Measurements from ENCODE around the gene ATP2C2.
A peak's percentile ranks its signal among the peaks of the same experiment; 100 is the strongest.

The ATP2C2 gene

DNA sequence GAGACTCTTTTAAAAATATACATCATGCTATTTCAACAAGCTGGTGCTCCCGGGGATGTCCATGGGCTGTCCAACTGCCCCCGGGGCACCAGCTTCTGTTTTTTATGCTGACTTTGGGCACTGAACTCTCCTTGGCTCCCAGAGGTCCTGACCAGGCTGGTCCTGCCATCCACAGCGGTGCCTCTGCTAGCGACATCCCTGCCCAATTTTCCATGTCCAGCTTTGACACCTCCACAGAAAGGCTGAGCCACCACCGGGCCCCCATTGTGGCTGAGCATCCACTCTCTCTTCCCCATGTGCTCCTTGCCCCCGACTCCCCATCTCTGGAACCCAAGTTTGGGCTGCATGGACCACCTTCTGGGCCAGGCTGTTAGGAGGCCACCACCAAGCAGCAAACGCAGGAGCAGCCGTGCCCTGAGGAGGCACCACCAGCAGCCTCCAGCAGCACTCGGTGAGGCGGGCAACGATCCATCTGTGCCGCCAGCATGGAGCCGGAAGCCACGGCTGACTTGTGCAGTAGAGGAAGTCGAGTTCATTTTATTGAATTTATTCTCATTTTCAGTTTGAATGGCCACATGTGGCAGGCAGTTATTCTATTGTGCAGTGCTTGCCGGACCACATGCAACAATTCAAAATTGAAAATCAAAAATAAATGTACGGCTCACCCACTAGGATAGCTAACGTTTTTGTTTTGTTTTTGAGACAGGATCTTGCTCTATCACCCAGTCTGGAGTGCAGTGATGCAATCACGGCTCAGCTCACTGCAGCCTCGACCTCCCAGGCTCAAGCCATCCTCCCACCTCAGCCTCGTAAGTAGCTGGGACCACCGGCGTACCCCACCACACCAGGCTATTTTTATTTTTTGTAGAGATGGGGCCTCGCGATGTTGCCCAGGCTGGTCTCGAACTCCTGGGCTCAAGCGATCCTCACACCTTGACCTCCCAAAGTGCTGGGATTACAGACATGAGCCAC is 139.0 kb downstream of the ATP2C2 start:
- Histone ChIP-seq H3K27ac (no peak overlapping the region), H4K20me1 (ENCODE audit: insufficient read depth) (no peaks in the 10 kb centered on the region), H3K27me3 (ENCODE audit: insufficient read depth, low read depth) (no peaks in the 10 kb centered on the region), H3K4me3 (IDR thresholded peaks at IDR 0.05; ENCODE audit: insufficient read depth, low read depth, low read length) (no peak overlapping the region), H2AFZ (ENCODE audit: low read depth) (no peak overlapping the region), H3K79me2 (ENCODE audit: insufficient read depth, low read depth) (no peaks in the 10 kb centered on the region), H3K4me2 (peak overlapping the region; percentile 19; the same call in 1 of the 2 replicates), H3K4me1 (ENCODE audit: low read depth, poor library complexity, severe bottlenecking) (peaks cover 25% of the 10 kb centered on the region), H3K9ac (no peak overlapping the region), H3K36me3 (ENCODE audit: insufficient read depth) (no peaks in the 10 kb centered on the region)
- TF ChIP-seq, protein P1, sequence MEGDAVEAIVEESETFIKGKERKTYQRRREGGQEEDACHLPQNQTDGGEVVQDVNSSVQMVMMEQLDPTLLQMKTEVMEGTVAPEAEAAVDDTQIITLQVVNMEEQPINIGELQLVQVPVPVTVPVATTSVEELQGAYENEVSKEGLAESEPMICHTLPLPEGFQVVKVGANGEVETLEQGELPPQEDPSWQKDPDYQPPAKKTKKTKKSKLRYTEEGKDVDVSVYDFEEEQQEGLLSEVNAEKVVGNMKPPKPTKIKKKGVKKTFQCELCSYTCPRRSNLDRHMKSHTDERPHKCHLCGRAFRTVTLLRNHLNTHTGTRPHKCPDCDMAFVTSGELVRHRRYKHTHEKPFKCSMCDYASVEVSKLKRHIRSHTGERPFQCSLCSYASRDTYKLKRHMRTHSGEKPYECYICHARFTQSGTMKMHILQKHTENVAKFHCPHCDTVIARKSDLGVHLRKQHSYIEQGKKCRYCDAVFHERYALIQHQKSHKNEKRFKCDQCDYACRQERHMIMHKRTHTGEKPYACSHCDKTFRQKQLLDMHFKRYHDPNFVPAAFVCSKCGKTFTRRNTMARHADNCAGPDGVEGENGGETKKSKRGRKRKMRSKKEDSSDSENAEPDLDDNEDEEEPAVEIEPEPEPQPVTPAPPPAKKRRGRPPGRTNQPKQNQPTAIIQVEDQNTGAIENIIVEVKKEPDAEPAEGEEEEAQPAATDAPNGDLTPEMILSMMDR (conservative IDR thresholded peaks at IDR 0.05; ENCODE audit: low read depth, low read length) = no peak

DNA sequence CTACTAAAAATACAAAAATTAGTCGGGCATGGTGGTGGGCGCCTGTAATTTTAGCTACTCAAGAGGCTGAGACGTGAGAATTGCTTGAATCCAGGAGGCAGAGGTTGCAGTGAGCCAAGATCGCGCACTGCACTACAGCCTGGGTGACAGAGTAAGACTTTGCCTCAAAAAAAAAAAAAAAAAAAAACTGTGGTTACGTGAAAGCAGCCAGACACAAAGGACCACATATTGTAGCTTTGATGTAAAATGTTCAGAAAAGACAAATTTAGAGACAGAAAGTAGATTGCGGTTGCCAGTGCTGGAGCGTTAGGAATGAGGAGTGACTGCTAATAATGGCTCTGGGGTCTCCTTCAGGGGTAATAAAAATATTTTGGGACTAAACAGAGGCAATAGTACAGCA is 140.2 kb downstream of the ATP2C2 start:
- Histone ChIP-seq H3K27me3 (ENCODE audit: insufficient read depth, low read depth) (no peaks in the 10 kb centered on the region), H3K79me2 (ENCODE audit: insufficient read depth, low read depth) (no peaks in the 10 kb centered on the region), H4K20me1 (ENCODE audit: insufficient read depth) (no peaks in the 10 kb centered on the region), H3K36me3 (ENCODE audit: insufficient read depth) (no peaks in the 10 kb centered on the region), H3K4me2 (no peak overlapping the region), H2AFZ (ENCODE audit: low read depth) (no peak overlapping the region), H3K4me1 (ENCODE audit: low read depth, poor library complexity, severe bottlenecking) (peaks cover 23% of the 10 kb centered on the region), H3K4me3 (IDR thresholded peaks at IDR 0.05; ENCODE audit: insufficient read depth, low read depth, low read length) (no peak overlapping the region), H3K27ac (no peak overlapping the region), H3K9ac (no peak overlapping the region)
- TF ChIP-seq, protein P1 (conservative IDR thresholded peaks at IDR 0.05; ENCODE audit: low read depth, low read length) = no peak

DNA sequence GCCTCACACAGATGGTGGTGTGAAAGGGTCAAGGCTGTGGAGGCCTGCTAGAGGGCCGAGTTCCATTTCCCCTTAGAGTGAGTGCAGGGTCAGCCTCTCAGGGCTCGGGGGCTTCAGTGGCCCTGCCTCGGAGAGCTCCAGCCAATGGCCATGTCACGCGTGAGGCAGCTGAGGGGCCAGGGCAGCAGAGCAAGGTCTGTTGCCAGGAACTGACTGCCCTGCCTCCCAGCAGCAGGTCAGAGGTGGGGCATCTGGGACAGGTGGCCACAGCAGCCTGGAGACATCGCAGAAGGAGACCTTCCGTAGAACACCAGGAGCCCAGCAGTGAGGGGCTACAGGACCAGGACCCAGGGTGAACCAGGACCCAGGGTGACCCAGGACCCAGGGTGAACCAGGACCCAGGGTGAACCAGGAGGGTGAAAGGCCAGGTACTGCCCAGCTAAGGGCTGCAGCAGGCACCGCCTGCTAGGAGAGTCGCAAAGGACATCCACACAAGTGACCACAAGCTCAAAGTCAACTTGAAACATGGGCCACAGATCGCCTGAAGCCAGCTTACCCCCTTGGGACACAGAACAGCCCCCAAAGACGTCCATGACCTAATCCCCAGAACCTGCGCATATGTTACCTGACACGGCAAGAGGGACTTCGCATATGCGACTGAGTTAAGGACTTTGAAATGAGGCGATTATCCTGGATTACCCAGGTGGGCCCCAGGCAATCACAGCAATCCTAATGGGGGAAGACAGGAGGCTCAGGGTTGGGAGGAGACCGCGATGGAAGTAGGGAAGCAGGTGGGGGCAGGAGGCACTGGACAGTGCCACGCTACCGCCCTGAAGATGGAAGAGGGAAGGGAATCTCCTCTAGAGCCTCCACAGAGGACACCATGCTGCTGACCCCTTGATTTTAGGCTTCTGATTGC is 141.0 kb downstream of the ATP2C2 start:
- H3K36me3 ChIP-seq (ENCODE audit: insufficient read depth) = no peaks in the 10 kb centered on the region
- no peak overlapping the region for H3K9ac ChIP-seq
- H4K20me1 ChIP-seq (ENCODE audit: insufficient read depth) = no peaks in the 10 kb centered on the region
- H3K27me3 ChIP-seq (ENCODE audit: insufficient read depth, low read depth) = no peaks in the 10 kb centered on the region
- no peak overlapping the region for H3K4me2 ChIP-seq
- peaks cover 18% of the 10 kb centered on the region for H3K4me1 ChIP-seq (ENCODE audit: low read depth, poor library complexity, severe bottlenecking)
- H3K79me2 ChIP-seq (ENCODE audit: insufficient read depth, low read depth) = no peaks in the 10 kb centered on the region
- H3K4me3 ChIP-seq (IDR thresholded peaks at IDR 0.05; ENCODE audit: insufficient read depth, low read depth, low read length) = no peak overlapping the region
- TF ChIP-seq, protein P1 (conservative IDR thresholded peaks at IDR 0.05; ENCODE audit: low read depth, low read length) = no peak
- no peak overlapping the region for H2AFZ ChIP-seq (ENCODE audit: low read depth)
- no peak overlapping the region for H3K27ac ChIP-seq

DNA sequence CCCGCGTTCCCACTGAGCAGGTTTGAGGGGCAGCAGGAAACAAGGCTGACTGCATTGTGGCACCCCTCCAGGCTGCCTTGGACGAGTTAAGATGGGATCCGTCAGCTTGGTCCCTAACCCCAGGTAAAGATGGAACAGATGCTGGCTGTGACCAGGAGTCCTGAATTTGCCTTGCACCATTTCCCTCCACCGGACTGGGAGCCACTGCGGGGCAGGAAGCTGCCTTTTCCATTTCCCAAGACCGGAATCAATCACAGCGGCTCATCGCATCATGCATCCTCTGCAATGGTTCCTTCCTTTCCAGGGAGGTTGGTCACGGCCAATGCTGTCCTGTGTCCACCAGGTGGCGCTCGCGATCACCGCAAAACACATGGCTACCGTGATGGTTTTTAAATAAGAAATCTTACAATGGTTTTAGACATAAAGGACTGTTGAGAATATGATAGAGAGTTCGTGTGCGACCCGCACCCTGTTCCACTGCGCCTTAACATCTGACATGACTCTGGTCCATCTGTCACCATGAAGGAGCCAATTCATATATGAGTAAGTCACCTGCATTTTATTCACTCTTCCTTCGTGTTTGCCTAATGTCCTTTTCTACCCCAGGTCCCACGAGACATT is 143.0 kb downstream of the ATP2C2 start:
- Histone ChIP-seq H4K20me1 (ENCODE audit: insufficient read depth) (no peaks in the 10 kb centered on the region), H3K4me1 (ENCODE audit: low read depth, poor library complexity, severe bottlenecking) (peaks cover 8% of the 10 kb centered on the region), H3K9ac (no peak overlapping the region), H3K4me3 (IDR thresholded peaks at IDR 0.05; ENCODE audit: insufficient read depth, low read depth, low read length) (no peak overlapping the region), H3K27me3 (ENCODE audit: insufficient read depth, low read depth) (0 out of 2 replicates have a peak, but pooled peaks cover 6% of the 10 kb centered on the region), H3K36me3 (ENCODE audit: insufficient read depth) (no peaks in the 10 kb centered on the region), H3K27ac (no peak overlapping the region), H3K79me2 (ENCODE audit: insufficient read depth, low read depth) (no peaks in the 10 kb centered on the region), H3K4me2 (peak overlapping the region; percentile 5; the same call in 1 of the 2 replicates), H2AFZ (ENCODE audit: low read depth) (peak overlapping the region; percentile 32)
- TF ChIP-seq, protein P1 (conservative IDR thresholded peaks at IDR 0.05; ENCODE audit: low read depth, low read length) = peak; percentile 97

All from KMS-11 (cell line).